SKM-1 treated with dmso at 0.1 percent for 144 hours (cell line): ENCODE measurements around the gene ARF6.
"Not testable (repeated sequence)": the region's sequence is repeated elsewhere in the genome, so short reads cannot be mapped to it uniquely, and the experiment has no call there.

Experiments used
- DNase-seq: peaks from one replicate; lab custom pipeline; 2025; ENCODE audit not compliant: unreplicated experiment; lab: John Stamatoyannopoulos, UW

Gene ARF6

DNA sequence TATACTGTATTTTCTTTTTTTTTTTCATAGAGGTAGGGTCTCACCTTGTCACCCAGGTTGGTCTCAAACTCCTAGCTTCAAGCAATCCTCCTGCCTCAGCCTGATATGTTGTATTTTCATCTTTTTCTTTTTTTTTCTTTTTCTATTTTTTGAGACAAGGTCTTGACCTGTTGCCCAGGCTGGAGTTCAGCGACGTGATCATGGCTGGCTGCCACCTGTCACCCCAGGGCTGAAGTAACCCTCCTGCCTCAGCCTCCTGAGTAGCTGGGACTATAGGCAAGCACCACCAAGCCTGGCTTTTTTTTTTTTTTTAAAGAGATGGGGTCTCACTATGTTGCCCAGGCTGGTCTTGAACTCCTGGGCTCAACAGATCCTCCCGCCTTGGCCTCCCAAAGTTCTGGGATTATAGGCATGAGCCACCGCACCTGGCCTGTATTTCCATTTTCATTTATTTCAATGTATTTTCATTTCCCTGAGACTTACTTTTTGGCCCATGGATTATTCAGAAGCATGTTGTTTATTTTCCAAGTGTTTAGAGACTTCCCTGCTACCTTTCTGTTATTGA, 16.2 kb upstream of the ARF6 start:
- DNase-seq, result no peak

DNA sequence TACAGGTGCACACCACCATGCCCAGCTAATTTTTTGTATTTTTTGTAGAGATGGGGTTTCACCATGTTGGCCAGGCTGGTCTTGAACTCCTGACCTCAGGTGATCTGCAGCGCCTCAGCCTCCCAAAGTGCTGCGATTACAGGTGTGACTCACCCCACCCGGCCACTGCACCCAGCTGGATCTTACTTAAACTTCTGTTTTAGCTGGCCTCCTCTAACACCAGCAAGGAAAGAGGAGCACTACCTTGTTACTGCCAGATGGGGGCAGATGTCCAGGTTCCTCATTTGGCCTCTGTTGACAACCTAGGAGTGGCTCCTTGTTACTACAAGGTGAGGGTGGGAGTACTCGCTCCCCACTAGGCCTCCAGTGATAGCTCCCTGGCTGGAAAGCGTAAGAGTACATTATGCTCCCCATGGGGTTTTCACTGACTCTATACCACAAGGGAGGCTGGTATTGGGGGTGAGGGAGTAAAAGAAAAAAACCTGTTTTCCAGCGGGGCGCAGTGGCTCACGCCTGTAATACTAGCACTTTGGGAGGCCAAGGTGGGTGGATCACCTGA, 13.2 kb upstream of the ARF6 start:
- peak; percentile 71 for DNase-seq

DNA sequence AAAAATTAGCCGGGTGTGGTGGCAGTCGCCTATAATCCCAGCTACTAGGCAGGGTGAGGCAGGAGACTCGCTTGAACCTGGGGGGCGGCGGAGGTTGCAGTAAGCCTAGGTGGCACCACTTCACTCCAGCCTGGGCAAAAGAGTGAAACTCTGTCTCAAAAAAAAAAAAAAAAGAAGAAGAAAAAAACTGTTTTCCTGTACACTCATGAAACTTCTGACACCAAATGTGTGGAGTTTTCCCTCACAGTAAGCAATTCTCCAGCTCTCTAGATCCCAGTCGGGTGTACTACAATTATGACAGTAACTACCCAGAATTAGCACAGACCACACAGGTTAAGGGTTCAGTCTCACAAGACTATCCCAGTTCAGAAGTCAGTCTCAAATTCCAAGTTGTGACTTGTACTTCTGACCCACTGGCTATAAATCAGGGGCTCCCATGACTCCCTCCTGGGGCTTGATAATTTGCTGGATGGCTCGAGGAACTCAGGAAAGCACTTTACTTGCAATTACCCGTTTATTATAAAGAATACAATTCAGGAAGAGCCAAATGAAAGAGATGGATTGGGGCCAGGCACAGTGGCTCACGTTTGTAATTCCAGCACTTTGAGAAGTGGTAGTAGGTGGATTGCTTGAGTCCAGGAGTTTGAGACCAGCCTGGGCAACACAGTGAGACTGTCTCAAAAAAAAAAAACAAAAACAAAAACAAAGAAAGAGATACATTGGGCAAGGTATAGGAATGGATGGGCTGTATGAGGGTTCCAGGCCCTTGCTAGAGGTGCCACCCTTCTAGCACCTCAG, 12.4 kb upstream of the ARF6 start:
- DNase-seq, result no peak

DNA sequence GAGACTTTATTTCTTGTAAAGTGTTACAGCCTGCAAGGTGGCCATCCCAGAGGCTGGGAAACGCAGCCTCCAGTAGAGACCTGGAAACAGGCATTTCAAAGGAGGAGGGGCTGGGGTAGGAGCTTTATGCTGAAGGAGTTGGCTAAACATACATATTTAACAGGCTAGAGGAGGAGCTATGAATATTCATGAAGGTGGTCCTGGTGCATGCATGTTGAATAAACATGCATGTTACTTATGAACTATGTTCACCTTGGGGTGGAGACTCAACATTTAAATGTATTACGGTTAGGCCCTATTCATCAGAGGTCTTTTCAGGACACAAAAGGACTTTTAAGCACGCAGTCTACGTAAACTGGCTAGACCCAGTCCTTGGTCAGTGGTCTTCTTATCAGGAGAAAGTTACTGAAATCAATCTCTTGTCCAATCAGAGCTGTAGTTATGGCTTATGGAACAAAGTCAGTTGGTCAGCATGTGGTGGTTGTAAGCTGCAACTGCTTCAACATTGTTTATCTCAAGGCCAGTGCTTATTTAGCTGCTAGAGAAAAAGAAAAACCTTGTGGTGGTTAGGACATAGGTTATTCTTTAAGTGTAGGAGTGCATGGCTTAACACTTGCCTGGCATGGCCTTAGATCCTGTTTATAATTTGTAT, 11.4 kb upstream of the ARF6 start:
- no peak for DNase-seq

DNA sequence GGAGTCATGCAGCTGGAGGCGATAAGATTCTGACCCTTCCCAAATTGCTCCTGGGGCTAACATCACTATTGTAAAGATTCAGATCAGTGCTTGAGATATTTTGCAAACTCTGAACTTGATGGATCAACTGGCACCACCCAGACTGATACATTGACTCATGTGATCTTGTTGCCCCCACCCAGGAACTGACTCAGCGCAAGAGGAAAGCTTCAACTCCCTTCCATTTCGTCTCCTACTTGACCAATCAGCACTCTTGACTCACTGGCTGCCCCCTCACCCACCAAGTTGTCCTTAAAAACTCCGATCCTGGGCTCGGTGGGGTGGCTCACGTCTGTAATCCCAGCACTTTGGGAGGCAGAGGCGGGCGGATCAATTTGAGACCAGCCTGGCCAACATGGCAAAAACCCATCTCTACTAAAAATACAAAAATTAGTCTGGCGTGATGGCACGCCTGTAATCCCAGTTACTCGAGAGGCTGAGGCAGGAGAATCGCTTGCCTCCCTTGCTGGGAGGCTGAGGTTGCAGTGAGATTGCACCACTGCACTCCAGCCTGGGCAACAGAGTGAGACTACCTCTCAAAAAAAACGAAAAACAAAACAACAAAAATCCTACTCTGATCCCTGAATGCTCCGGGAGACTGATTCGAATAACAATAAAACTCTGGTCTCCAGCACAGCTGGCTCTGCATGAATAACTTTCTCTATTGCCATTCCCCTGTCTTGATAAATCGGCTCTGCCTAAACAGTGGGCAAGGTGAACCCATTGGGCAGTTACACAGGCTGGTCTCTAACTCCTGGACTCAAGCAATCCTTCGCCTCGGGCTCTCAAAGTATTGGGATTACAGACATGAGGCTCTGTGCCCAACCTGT, 9.8 kb upstream of the ARF6 start:
- DNase-seq, result no peak

DNA sequence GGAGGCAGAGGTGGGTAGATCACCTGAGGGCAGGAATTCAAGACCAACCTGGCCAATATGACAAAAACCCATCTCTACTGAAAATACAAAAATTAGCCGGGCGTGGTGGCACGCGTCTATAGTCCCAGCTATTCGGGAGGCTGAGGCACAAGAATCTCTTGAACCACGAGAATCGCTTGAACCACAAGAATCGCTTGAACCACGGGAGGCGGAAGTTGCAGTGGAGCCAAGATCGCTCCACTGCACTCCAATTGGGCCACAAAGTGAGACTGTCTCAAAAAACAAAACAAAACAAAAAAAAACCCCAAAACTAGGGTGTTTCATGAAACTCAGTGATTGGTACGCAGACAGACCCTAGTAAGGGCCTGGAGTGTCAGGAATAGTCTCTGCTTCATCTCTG, 6.4 kb upstream of the ARF6 start:
- no peak for DNase-seq

DNA sequence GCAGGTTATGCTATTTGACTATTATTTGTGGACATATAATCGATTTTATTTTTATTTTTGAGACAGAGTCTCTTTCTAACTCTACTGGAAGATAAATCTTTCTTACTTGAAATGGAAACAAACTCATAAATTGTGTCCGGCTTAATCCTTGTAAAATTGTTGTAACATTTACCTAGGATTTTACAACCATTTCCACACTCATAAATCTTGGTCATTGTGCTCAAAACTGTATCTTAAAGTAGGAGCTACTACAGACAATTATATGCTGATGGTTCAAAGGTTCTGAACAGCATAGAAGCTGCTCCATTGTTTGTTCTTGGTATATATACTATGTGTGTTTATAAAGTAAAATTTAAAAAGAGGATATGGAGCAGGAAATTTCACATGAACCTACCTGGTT, 4.6 kb upstream of the ARF6 start:
- DNase-seq, result no peak

DNA sequence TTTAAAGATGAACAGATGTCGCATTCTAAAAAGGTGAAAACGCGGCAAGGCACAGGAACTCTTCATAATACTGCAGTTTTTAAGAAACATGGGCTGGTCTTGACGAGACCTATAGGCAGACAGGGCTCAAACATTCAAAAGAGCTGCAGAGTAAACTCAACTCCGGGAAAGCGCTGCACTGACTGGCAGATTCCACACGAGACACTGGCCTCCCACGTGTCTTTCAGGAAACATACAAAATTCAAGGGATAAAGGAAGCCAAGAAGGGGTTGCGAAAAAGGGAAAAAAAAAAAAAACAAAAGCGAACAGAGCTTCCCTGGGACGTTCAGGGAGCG, 614 bp upstream of the ARF6 start:
- peak; percentile 21 for DNase-seq

DNA sequence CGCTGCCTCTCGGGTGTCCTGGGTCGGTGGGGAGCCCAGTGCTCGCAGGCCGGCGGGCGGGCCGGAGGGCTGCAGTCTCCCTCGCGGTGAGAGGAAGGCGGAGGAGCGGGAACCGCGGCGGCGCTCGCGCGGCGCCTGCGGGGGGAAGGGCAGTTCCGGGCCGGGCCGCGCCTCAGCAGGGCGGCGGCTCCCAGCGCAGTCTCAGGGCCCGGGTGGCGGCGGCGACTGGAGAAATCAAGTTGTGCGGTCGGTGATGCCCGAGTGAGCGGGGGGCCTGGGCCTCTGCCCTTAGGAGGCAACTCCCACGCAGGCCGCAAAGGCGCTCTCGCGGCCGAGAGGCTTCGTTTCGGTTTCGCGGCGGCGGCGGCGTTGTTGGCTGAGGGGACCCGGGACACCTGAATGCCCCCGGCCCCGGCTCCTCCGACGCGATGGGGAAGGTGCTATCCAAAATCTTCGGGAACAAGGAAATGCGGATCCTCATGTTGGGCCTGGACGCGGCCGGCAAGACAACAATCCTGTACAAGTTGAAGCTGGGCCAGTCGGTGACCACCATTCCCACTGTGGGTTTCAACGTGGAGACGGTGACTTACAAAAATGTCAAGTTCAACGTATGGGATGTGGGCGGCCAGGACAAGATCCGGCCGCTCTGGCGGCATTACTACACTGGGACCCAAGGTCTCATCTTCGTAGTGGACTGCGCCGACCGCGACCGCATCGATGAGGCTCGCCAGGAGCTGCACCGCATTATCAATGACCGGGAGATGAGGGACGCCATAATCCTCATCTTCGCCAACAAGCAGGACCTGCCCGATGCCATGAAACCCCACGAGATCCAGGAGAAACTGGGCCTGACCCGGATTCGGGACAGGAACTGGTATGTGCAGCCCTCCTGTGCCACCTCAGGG, 679 bp downstream of the ARF6 start:
- no peak for DNase-seq

DNA sequence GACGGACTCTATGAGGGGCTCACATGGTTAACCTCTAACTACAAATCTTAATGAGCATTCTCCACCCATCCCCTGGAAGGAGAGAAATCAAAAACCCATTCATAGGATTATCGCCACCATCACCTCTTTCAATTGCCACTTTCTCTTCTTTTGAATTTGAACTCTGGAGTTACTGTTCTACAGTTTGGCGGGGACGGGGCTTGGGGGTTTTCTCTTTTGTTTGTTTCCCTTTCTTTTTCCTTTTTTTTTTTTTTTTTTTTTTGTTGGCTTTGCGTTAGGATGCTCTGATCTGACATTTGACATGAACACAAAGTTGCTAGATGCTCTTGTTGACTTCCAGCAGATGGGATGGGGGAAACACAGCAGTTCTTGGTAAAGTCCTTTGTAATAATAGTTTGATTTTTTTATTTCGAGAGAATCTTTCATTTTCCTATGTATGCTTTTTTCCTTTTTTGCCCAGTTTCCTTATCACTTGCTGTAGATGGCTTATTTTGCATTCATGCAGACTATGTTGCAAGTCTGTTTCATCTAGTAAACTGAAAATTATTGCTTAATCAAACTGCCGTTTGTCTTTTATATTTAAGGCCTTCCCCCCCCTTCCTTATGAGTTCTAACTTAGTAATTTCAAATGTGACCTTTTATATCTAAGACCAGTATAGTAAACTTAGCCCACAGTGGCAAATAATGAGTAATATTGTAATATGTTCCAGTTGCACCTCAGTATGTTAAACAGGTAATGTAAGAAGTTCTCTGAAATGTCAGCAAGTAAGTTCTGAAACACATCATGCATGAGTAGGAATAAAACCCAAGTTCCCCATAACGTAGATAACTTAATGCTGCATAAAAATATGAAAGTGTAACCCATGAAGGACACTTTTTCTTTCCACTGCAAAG, 1.6 kb downstream of the ARF6 start:
- DNase-seq, result not testable (repeated sequence)

DNA sequence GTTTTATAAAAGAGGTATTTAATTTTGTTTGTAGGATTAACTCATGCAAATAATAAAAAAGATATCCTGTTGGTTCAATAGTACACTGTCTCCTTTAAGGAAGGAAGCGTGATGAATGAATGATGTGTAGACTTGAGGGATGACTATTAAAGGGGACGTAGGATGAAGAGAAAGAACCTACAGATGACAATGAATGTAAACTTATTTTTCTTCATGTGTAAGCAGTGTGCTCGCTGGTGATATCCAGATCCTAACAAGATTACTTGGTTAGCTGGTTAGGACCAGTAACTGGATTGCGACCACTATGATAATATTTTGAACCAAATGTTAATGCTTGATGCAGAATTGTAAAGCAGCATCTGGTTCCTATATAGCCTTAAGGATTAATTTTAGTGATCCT, 2.6 kb downstream of the ARF6 start:
- no peak for DNase-seq

DNA sequence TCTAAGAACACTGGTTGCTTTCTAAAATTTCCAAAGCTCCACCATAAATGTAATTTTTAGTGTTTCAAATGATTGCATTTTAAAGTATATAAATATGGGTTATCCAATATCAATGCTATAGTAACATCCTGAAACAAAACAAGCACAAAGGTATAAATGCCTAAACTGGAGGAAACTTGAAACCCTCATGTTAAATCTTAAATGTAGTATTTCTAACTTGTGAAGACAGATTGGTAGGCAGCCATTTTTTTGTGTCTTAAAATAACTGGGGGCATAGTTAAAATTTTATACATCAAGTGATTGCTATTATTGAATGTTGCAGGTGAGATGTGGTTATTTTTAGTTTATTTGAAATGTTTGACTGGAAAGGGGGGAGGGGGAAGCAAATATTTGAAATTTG, 3.4 kb downstream of the ARF6 start:
- not testable (repeated sequence) for DNase-seq

DNA sequence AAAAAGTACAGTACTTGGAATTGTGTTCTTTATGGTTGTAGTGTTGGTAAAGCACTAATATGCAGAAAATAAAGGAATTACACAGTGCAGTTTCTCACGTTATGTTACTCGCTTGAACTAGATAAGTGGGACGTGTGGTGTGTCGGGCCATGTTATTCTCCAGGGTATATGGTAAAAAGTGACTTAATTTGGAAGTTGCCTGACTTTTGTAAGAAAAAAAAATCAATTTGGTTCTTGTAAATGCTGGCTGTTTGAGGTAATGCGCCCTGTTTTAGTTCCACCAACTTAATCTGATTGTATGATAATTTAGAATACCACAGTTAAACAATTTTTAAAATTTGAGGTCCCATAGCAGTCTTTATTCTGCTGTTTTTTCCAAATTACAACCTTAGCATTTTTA, 4.1 kb downstream of the ARF6 start:
- no peak for DNase-seq

DNA sequence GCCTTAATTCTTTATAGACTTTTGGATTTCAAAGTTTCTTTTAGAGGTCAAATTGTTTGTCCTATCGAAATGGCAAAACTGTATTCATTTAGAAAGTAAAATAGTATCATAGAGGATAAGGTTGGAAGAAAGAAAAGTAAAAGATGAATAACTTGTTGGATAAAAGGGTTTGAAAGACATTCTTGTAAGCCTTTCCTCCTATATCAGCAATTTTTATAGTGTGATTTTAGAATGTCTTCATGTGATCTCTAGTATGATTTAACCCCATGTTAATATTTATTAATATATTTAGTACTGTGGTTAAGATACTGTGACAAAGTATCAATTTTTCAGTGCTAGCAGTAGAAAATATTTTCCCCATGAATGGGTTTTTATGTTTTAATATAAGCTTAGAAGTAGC, 4.5 kb downstream of the ARF6 start:
- no peak for DNase-seq

DNA sequence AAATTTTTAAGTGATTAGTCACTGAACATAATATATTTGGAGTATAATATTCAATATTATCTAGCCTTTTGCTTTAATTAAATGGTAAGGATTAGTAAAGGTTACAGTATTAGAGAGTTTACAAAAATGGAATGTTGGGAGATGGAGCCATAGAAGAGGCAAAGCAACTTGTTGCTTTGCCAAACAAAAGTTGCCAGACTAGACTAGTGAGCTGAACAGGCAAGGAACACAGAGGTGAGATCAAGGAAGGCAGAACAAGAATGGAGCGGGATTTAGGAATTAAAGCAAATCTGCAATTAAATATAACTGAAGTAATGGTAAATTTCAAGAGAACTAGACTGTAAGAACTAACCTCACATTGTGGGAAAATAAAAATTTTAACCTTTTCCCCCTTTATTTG, 5.1 kb downstream of the ARF6 start:
- DNase-seq, result no peak

DNA sequence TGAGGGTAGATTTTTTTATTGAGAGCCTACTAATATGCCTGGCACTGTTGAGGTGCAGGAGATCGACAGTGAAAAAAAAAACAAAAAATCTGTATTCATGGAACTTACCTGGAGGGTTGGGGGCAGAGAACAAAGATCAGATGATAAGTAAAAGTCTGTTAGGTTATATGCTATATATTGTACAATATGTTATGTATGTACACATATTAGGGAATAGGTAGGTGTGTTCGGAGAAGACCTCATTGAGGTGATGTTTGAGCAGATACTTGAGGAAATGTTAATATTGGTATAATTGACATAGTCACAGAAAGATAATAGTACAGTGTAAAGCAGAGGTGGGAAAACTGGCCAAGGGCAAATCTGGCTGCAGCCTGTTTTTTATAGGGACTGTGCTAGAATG, 5.6 kb downstream of the ARF6 start:
- DNase-seq, result no peak

DNA sequence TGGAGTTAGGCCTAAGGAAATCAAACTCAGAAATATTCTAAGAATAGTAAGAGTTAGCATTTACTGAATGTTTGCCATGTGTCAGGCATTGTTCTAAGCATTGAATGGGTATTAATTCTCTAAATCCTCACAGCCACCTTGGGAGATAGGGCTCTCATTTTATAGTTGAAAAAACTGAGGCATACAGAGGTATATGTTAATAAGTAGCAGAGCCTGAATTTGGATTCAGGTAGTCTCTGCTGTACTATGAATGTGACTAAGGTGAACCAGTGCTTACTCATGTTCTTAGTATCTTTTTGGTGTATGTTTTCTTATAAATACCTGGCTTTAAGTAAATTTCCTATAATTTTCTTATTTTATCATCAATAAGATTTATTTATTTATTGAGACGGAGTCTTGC, 8.1 kb downstream of the ARF6 start:
- no peak for DNase-seq

DNA sequence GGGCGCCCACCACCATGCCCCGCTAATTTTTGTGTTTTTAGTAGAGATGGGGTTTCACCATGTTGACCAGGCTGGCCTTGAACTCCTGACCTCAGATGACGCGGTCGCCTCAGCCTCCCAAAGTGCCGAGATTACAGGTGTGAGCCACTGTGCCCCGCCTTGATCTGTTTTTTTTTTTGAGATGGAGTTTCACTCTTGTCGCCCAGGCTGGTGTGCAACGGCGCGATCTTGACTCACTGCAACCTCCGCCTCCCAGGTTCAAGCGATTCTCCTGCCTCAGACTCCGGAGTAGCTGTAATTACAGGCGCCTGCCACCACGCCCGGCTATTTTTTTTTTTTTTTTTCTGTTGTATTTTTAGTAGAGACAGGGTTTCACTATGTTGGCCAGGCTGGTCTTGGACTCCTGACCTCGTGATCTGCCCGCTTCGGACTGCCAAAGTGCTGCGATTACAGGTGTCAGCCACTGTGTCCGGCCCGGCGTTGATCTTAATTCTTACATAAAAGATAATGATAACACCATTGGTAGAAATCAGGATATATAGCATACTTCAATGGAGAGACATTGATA, 9.9 kb downstream of the ARF6 start:
- DNase-seq, result not testable (repeated sequence)

DNA sequence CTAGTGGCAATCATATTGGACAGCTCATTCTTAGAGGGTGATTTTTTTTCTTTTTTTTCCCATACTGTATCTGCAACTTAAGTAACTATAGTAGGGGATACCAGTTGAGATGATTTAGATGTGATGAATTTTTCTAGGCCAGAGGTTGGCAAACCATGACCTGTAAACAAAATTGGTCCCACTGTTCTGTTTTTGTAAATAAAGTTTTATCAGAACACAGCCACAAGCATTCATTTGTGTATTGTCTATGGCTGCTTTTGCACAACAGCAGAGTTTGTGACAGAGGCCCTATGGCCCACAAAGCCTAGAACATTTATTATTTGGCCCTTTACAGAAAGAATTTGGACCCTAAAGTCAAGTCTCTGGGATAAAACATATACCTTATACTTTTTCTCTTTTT, 11.4 kb downstream of the ARF6 start:
- DNase-seq, result no peak
